NCI-H748 (cell line): ENCODE measurements around the gene SLIT3.

Source experiments
- DNase-seq: peaks from one replicate; lab custom pipeline; 2025; ENCODE audit not compliant: unreplicated experiment; lab: John Stamatoyannopoulos, UW

SLIT3 gene

GRCh38 chr5:169049712-169050111 is 251.2 kb downstream of the SLIT3 start:
- DNase-seq, result no peak

GRCh38 chr5:169048181-169049125 is 252.5 kb downstream of the SLIT3 start:
- DNase-seq, result no peak

DNA sequence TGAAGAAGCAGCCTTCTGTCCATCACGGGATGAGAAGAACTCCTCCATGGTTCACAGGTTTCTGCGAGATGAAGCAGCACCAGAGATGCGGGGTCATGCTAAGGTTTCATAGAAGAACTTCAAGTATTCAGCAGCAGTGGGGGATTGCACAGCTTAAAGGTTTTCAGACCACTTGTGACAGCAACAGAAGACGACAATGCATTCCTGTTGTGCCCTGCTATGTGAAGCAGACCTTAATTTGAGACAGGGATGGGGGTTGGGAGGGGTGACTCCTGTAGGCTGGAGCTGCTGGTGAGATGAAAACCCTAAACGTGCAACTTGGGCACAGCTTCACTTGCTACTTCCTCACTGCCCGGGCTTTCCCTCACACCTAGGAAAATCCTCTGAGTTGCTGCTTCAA is 256.0 kb downstream of the SLIT3 start:
- DNase-seq, result no peak

GRCh38 chr5:169041180-169041579 is 259.8 kb downstream of the SLIT3 start:
- DNase-seq, result no peak

DNA sequence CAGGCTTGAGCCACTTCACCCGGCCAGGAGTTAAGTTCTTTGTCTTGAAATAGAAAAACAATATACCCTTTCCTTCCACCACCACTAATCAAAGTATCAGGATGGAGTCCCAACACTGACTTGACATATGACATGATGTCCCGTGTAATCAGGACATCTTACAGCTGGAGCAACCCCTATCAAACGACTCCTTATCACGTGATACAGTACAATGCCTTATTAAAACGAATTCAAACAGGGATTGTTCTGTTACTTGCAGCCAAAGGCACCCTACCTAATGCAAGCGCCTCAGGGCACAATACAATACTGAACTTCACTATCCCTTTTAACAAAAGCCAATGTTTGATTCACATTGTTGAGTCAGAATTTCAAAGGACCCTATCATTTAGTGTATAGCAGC is 261.3 kb downstream of the SLIT3 start:
- DNase-seq, result no peak

DNA sequence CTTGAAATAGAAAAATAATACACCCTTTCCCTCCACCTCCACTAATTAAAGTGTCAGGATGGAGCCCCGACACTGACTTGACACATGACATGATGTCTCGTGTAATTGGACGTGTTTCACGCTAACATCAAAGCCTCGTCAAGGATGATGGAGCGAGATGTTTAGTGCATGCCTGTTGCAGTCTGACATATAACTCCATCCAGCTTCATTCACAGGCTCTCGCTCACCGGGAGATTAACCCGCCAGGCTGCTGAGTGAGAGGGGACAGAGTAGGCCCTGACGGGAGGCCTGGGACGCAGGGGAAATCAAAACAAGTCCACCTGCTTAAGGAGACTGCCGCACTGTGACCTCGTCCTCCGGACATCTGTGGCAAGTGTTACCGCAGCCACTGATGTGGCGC is 263.5 kb downstream of the SLIT3 start:
- no peak for DNase-seq

GRCh38 chr5:169036079-169036805 is 264.7 kb downstream of the SLIT3 start:
- no peak for DNase-seq

DNA sequence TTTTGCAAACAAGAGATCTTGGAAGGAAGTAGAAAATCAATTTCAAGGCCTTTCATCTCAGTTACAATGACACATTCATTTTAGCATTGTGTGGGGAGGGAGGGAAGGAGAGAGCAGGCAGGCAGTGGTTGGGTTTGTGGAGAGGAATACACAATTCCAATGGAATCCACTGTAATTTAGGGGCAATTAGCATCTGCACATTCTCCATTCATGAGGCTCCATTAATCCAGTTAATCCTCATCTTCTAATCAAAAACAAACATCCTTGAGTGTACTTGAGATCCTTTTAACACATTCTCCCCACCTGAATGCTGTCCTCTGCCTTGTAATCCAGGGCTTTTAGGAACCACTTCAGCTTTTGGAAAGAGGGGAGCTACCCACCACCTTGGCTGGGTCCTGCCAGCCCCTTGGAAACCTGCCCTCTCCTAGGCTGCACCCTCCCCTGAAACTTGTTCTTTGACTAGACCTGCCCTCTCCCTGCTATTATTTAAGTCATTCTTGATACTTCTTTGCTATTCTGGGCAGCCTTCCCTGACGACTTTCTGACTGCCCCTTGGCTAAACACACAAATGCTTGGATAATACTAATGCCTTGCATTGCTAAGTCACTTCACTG is 271.2 kb downstream of the SLIT3 start:
- DNase-seq, result peak; percentile 21

GRCh38 chr5:169029037-169029436 is 271.9 kb downstream of the SLIT3 start:
- DNase-seq, result no peak

DNA sequence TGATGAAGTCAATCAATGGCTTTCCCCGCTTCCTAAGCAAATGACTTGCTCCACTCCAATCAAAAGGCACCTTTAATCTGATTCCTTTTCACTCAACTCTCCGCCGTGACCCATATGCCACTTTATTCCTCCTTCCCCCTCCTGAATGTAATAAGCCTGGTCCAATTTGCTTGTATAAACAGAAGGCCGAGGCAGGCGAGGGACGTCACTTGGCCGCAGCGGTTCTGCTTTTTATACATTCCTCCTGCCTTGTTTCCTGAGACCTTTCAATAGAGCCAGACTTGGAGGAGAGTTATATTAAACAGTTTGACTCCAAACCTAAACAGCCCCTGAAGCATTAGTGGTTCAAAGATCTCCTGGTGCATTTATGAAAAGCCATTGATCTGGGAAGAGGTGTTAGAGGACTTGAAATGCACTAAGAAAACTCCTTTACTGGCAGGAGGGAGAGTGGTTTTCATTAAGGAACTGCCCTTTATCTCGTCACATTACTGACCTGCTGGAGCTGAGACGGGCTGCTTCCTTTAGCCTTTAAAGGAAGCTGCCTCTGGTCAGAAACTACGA is 273.4 kb downstream of the SLIT3 start:
- DNase-seq, result no peak

GRCh38 chr5:169025491-169025890 is 275.4 kb downstream of the SLIT3 start:
- no peak for DNase-seq

GRCh38 chr5:169024421-169024820 is 276.5 kb downstream of the SLIT3 start:
- no peak for DNase-seq

DNA sequence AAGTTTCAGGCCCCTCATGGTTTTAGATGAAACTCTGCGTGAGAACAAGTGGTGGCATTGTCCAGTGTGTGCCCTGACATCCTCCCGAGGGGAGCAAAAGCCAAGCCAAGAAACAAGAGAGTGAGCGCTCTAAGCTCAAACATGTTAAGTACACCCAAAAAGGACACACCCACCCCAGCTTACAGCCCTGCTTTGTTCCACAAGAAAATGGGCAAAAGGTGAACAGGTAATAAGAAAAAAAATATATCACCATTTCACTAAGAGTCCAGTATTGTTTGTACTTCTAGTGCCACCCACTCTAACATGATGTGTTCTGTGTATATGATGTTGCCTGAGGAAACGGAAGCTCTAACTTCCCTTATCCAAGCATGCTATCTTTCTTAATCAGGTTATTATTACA is 278.2 kb downstream of the SLIT3 start:
- no peak for DNase-seq

GRCh38 chr5:169020102-169020501 is 280.8 kb downstream of the SLIT3 start:
- DNase-seq, result no peak

DNA sequence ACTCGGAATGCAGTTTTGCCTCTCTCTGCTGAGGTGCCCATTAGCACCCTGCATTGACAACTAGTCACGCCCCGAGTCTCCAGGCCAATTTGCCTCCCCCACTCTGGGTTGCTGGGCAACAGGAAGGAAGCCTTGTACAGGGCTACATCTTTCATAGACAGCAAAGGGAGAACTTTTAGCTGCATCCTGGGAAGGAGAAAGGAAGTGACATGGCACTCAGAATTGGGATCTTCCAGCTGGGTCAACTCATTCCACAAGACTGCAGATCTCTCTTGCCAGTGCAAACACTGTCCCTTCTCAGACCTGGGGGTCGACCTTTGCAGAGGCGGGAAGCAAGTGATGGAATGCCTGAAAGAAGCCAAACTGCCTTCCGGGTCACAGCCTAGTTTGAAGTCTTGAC is 282.0 kb downstream of the SLIT3 start:
- no peak for DNase-seq

DNA sequence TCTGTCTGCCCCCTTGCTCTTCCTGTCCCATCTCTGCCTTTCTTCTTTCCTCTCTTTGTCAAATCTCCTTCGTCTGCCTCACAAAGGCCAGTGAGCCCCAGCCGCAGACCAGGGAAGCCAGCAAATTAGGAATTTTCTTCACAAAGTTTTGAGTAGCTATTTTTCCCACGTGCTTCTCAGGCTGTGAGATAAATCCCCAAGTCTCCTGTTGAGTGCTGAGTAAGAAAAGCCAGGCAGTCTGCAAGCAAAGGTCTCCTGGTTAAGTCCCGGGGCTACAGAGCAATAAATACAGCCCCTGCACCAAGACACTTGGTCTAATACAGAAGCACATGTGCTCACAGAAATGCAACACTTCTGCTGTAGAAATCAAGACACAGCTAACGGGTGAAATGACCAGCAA is 284.9 kb downstream of the SLIT3 start:
- no peak for DNase-seq

DNA sequence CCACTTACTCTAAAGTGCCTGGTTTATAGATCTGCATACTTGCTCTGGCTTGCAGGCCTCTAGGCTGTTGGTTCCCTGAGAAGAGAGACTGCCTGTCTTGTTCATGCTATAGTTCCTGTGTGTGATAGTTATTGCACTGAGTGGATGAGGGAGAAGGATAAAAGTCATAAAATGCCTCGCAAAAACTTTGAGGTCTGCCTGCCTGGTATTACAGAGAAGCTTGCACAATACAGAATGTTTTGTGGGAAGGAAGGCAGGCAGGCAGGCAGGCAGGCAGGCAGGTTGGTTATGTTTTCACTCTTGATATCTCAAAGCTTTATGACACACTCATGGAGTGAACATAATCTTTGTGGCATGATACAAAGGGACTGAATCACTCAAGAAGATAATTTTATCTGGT is 287.1 kb downstream of the SLIT3 start:
- no peak for DNase-seq

DNA sequence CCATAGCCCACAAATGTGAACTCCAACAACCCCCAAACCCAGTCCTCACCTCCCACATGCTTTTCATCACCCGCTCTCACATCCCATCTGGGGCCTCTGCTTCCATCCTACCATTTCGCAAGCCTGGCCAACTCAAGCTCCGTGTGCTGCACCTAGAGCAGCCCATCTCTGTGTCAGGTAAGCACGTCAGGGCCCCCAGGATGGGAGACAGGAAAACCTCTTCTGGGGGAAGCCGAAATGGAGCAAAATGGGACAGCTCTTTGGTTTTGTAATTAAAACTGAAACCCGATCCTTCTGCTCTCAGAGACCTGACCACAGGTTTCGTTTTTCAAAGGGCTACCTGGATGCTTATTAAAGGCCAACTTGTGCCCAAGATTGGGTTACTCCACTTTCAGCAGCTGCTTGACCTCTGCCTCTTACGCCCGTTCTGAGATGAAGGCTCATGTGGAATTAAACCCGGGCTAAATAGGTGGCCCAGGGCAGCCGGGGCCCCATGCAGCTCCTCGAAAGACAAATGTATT is 287.7 kb downstream of the SLIT3 start:
- peak; percentile 15 for DNase-seq

DNA sequence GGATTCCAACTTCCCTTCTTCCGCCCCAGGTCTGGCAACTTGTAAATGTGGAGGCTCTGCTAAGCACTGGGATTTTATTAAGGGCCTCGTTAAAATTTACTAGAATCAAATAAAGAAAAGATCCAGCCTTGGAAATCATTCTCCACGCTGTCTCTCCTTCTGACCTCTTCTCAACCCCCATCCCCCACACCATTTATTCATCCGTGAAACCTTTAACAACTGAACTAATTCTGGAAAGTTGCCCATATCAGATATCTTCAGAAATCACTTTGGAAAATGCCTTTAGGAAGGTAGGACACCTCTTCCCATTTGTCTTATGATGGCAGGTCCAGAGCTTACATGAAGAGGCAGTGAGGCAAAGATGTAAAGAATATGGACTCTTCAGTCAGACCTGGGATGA is 288.5 kb downstream of the SLIT3 start:
- DNase-seq, result no peak

GRCh38 chr5:169011451-169011850 is 289.5 kb downstream of the SLIT3 start:
- no peak for DNase-seq

- DNase-seq, result no peak
Observed at GRCh38 chr5:169011009-169011408, 289.9 kb downstream of the SLIT3 start.
